Mesodermal cell (in vitro differentiated cells): ENCODE results near the gene RUNX3.
A peak's percentile ranks its signal among the peaks of the same experiment; 100 is the strongest.

Experiments used
- H3K27ac ChIP-seq: 2 replicates; pipeline ENCODE4 v1.7.0; 2013; ENCODE audit warnings: mild to moderate bottlenecking, low read depth, low read length, moderate library complexity; ENCODE audit not compliant: severe bottlenecking
- H3K36me3 ChIP-seq: 2 replicates; pipeline ENCODE4 v1.7.1; 2013; ENCODE audit warnings: mild to moderate bottlenecking, low read length, moderate library complexity; ENCODE audit not compliant: control insufficient read depth, insufficient read depth
- H3K4me1 ChIP-seq: one replicate; pipeline ENCODE4 v1.7.1; 2013; ENCODE audit warnings: mild to moderate bottlenecking, low read length; ENCODE audit not compliant: insufficient read depth, control insufficient read depth, poor library complexity, severe bottlenecking
- H3K4me3 ChIP-seq: 2 replicates; pipeline ENCODE4 v1.7.0; 2013; ENCODE audit warnings: low read length, control low read depth, mild to moderate bottlenecking; ENCODE audit not compliant: insufficient read depth, poor library complexity, severe bottlenecking; ENCODE audit errors: extremely low read depth
- H3K9me3 ChIP-seq: 2 replicates; pipeline ENCODE4 v1.7.1; 2013; ENCODE audit warnings: mild to moderate bottlenecking, low read length, moderate library complexity; ENCODE audit not compliant: control insufficient read depth
- WGBS, 2 experiments: methylation state at CpG; one replicate each; pipeline ENCODE4 v1.1.5; 2013; ENCODE audit warnings: missing lambda C conversion rate in 2 of 2; ENCODE audit not compliant: insufficient coverage in 2 of 2; 5-methylcytosine and 5-hydroxymethylcytosine counted together

RUNX3 gene

DNA sequence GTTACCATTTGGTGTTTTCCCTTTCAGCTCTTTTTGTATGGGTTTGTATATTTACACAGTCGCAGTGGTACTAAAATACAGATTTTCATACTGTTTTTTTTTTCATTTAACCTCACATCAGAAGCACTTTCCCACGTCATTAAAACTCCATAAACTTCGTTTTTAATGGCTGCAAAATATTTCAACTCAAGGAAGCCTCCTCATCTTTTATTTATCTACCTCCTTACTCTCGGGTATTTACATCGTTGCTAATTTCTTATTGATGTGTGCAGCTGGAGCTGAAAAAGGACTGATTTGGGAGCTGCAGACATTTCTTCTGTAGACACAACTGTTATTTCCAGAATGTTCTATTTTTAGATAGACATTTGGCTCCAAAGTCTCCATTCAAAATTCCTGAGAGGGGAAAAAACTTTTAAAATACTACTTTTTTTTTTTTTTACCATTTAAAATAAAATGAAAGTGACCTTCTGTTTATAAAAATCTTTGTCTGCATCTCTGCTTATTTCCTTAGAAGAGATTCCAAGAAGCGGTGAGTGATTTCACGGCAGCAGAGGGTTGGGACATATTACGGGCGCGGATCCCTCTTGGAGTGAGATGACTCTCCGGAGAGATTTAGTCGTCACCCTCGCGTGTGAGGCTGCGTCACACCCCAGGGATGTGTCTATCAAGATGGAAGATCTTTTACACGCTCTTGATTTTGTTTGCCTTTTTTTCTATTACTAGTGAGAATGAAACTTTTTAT lies 10.1 kb downstream of the RUNX3 start:
- Histone ChIP-seq H3K4me1 (no peaks in the 10 kb centered on the region), H3K9me3 (no peaks in the 10 kb centered on the region), H3K36me3 (peaks cover 1% of the 10 kb centered on the region), H3K27ac (no peak overlapping the region), H3K4me3 (no peak overlapping the region)
- 89 to 92% methylated on average over 5 to 12 of the region's 16 CpGs for WGBS, 2 experiments

DNA sequence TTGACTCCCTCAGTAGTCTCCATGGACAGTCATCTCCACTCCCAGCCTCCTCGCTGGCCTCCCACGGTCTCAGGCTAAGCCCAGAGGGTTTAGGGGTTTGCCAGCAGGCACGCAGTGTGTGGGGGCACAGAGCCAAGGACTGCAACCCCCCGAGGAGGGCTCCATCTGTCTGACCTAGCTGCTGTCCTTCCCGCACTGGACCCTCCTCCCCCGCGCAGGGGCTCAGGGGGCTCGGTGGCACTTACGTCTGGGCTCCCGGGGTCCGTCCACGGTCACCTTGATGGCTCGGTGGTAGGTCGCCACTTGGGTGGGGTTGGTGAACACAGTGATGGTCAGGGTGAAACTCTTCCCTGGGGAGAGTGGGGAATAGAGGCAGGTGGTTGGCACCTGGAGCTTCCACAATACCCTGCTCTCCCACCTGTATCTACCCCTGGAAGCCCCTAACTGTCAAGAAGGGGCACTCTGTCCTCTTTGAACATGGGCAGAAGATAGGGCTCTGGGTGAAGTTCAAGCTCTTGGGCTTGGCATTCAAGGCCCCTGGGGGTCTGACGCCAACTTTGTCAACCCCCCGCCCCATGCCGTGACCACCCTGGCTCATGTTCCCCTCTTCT lies 11.0 kb downstream of the RUNX3 start:
- Histone ChIP-seq H3K9me3 (no peaks in the 10 kb centered on the region), H3K4me3 (no peak overlapping the region), H3K27ac (no peak overlapping the region), H3K4me1 (peaks cover 5% of the 10 kb centered on the region), H3K36me3 (no peaks in the 10 kb centered on the region)
- WGBS, 2 experiments, result 86 to 91% methylated on average over 5 to 17 of the region's 17 CpGs

DNA sequence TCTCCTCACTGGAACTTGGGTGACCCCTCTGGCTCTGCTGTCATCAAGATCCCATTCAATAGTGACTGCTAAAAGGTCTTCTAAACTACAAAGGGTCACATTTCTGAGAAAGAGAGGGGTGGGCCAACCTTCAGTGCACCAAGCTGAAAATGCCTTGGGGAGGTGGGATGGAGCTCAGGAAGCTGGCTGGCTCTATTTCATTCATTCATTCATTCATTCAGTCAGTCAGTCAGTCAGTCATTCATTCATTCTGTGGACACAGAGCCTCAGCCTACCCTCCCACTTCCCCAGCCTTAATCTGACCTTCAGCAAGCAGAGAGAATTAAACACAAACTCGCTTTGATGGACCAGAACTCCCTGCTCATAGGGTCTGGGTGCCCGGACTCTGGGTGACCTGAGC lies 11.7 kb downstream of the RUNX3 start:
- Histone ChIP-seq H3K9me3 (no peaks in the 10 kb centered on the region), H3K27ac (no peak overlapping the region), H3K4me1 (peaks cover 5% of the 10 kb centered on the region), H3K36me3 (no peaks in the 10 kb centered on the region), H3K4me3 (no peak overlapping the region)
- 90 to 100% methylated on average over 2 of the region's 2 CpGs for WGBS, 2 experiments

DNA sequence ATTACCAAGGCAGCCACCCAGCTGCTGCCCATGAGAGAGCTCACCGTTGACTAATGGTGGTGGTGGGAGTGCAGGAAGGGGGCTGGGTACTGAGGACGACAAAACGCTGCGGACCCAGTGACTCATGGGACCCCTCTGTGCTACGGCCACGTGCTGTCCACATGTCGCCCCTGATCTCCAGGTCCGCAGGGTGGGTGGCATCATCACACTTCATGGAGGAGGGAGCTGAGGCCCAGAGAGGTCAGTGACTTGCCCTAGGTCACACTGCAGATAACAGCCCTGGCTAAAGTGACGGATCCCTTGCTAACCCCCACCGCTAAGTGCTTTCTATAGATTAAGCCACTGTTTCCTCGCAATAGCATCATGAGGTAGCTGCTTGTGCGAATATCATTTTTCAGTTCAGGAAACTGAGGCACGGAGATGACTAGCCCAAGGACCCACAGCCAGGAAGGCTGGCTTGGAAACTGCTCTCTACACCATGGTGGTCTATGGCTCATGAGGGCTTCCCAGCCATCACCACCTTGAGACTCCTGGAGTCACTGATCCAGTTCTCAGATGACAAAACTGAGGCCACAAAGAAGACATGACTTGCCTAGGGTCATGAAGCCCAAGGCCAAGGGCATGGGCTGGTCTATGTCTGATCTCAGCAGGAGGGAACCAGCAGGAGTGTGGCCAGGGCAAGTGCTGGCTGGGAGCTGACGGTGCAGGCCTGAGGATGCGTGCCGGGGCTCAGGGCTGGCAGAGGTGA lies 12.6 kb downstream of the RUNX3 start:
- WGBS, 2 experiments, result 93 to 96% methylated on average over 16 of the region's 16 CpGs
- H3K27ac ChIP-seq, result no peak overlapping the region

DNA sequence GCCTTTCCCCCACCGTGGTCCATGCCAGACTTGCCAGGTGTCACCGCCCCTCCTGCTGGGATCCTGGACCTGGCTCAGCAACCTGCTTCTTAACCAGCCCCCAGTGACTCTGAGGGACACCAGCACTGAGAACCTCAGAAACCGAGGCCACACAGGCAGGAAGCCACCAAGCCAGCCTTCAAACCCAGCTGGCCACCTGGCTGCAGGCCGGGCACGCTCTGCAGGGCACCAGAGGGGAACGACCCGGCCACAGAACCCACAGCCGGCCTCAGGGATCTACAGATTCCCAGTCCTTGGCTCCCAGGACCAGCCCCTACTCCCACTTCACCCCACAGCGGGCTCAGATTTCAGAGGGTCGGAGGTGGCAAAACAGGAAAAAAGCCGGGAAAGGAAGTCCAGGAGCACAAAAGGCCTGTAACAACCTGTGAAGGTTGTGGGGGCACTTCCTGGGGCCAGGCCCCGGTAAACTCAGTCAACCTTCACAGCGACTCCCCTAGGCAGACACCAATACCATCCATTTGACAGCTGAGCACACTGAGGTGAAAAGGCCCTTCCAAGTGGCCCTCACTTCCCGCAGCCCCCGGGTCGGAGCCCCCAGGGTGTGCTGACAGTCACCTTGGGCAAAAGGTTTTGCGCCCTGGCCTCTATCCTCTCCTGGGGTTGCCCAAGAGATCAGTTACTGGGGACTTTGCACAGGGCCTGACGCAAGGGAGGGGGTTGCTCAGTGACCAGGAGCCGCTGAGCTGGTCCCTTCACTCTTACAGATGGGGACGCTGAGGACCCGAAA lies 14.1 kb downstream of the RUNX3 start:
- peaks cover 11% of the 10 kb centered on the region for H3K4me1 ChIP-seq
- H3K27ac ChIP-seq, result no peak overlapping the region
- H3K36me3 ChIP-seq, result no peaks in the 10 kb centered on the region
- no peaks in the 10 kb centered on the region for H3K9me3 ChIP-seq
- WGBS, 2 experiments, result 75 to 84% methylated on average over 16 to 17 of the region's 21 CpGs
- H3K4me3 ChIP-seq, result no peak overlapping the region

More for the DNA sequence above, 12.6 kb downstream of the RUNX3 start:
- Histone ChIP-seq H3K4me1 (peaks cover 5% of the 10 kb centered on the region), H3K9me3 (no peaks in the 10 kb centered on the region), H3K36me3 (no peaks in the 10 kb centered on the region), H3K4me3 (no peak overlapping the region)

DNA sequence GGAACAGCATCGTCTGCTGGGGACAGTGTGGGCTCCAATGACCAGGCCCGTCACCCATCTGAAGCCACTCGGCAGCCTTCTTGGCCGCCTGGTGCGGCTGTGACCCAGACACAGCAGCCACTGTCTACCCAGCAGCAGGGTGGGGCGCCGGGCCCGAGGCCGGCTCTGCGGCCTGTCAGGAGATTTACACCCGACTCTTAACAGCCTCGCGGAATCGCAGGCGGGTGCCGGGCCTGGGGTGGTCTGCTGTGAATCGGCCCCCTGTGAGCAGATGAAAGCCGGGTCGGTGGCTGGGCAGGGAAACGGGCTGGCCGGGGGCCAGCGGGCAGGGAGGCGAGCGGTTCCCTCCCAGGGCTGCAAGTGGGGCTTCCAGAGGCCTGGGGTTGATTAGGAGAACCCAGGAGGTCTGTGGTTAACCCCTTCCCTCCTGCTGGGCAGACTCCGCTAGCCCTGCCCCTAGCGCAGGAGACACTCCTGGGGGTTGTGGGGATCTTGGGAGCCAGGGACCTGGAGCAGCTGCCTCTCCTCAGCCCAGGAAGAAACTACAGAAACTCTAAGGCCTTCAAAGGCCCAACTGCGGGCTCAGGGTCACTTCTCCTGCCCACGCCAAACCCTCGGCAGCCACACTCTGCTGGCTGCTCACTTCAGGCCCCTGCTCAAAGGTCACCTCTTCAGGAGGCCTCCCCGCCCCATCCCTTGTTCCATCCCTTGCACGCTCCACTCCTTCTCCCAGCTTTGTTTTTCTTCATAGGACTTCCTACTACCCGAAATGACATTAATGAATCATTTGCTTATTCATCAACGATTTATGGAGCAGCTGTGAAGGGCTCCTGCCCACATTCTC lies 15.6 kb downstream of the RUNX3 start:
- Histone ChIP-seq H3K27ac (peak overlapping the region; percentile 5), H3K4me3 (no peak overlapping the region), H3K4me1 (peaks cover 18% of the 10 kb centered on the region), H3K9me3 (no peaks in the 10 kb centered on the region), H3K36me3 (no peaks in the 10 kb centered on the region)
- 80 to 85% methylated on average over 31 to 33 of the region's 33 CpGs for WGBS, 2 experiments

DNA sequence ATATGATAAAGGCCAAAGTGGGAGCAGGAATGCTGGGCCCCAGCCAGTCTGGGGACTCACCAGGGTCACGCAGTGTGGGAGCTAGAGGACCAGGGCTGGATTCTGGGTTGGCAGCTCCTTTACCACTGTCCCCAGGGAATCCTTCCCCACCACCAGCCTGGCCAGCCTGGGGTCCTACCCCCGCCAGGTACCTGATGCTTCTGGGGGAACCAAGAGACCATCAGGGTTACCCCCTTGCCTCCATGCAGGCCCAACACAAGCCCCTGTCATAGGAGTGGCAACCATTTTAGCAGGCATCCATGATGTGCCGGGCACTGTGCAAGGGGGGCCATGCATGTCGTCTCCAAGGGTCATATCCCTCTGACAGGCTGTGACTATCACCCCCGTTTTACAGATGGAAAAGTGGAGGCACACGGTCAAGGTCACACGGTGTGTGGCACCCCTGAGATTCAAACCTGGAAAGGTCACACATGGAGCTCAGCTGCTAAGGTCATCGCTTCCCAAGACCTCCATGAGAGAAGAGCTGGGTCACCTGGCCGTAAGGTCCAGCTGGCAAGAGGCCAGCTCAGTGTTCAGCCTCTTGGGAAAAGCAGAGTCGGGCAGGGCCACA lies 16.4 kb downstream of the RUNX3 start:
- Histone ChIP-seq H3K27ac (no peak overlapping the region), H3K9me3 (no peaks in the 10 kb centered on the region)
- 95 to 96% methylated on average over 9 to 10 of the region's 10 CpGs for WGBS, 2 experiments

DNA sequence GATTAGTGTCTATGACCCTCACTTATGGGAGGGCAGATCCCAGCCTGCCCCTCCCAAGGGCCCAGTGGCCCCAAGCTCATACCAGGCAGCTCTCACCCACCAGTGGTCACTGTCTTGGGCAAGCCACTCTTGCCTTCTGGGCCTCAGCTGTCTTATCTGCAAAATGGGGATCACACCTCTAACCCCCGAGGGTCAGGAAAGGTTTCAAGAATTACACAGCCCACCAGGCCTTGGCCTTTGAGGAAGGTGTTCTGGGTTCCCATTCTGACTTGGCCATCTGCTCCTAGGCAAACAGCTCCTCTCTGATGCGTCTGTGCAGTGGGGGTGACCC lies 16.8 kb downstream of the RUNX3 start:
- WGBS, 2 experiments, result 90 to 100% methylated on average over 2 of the region's 2 CpGs
- peaks cover 2% of the 10 kb centered on the region for H3K36me3 ChIP-seq
- no peak overlapping the region for H3K4me3 ChIP-seq
- H3K4me1 ChIP-seq, result peaks cover 18% of the 10 kb centered on the region
- H3K27ac ChIP-seq, result no peak overlapping the region
- no peaks in the 10 kb centered on the region for H3K9me3 ChIP-seq

More for the DNA sequence above, 16.4 kb downstream of the RUNX3 start:
- no peaks in the 10 kb centered on the region for H3K36me3 ChIP-seq
- H3K4me3 ChIP-seq, result no peak overlapping the region
- peaks cover 18% of the 10 kb centered on the region for H3K4me1 ChIP-seq

DNA sequence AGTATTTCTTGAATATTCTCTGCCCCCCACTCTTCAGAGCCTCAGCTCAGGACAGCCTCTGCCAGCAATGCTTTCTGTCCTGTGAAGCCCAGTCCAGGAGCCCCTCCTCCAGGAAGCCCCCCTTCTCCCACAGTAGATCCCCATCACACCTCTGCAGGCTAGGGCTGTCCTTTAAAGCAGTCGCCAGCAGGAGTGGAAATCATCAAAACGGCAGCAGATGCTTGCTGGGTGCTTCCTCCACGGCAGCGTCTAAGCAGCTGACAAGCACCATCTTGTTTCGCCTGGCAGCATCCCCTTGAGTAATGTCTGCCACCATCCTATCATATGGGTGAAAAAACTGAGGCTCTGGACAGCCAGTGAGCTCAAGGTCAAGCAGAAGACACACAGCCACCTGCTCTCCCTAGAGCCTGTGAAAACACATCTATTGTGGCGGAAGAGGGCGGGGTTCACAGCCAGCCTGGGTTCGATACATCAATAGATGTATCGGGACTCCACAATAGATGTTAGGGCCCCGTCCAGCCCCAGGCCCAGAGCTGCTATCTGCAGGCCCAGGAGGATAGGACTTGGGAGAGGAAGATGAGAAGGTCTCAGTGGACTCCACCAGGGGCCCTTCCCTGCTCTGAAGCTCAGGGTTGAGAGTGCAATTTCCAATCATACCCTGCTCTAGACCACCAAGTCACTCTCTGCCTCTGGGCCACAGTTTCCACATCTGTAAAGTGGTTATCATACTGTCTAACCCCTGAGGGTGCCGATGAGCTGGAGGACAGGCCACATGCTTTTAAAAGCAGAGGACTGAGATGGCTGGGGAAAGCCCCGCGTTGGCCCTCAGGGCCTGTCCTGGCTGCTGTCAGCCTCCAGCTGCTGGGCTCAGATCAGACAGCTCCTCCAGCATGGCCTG lies 17.5 kb downstream of the RUNX3 start:
- 88 to 95% methylated on average over 11 to 12 of the region's 13 CpGs for WGBS, 2 experiments
- Histone ChIP-seq H3K27ac (no peak overlapping the region), H3K9me3 (no peaks in the 10 kb centered on the region), H3K4me1 (peaks cover 18% of the 10 kb centered on the region), H3K4me3 (no peak overlapping the region), H3K36me3 (peaks cover 4% of the 10 kb centered on the region)
